Loucy (cell line): ENCODE results near the gene GLDN.

ENCODE experiments used
- H2AFZ ChIP-seq: fragments of 200-600 bp; sonication (generic); 2 replicates; pipeline ENCODE4 v1.6.0; 2016; ENCODE audit warnings: antibody characterized with exemption, mild to moderate bottlenecking, low read length, moderate library complexity
- H3F3A ChIP-seq: fragments of 200-600 bp; 2 replicates; pipeline ENCODE4 v1.6.0; 2016; ENCODE audit warnings: antibody characterized with exemption, low read depth, mild to moderate bottlenecking
- H3K27me3 ChIP-seq: fragments of 200-600 bp; sonication (generic); 2 replicates; pipeline ENCODE4 v1.6.1; 2014; ENCODE audit warnings: low read length, mild to moderate bottlenecking; ENCODE audit not compliant: insufficient read depth, poor library complexity, severe bottlenecking
- H3K36me3 ChIP-seq: fragments of 200-600 bp; sonication (generic); 2 replicates; pipeline ENCODE4 v1.6.1; 2016; ENCODE audit warnings: low read length; ENCODE audit not compliant: insufficient read depth
- H3K4me1 ChIP-seq: fragments of 200-600 bp; sonication (generic); 2 replicates; pipeline ENCODE4 v1.5.1; 2014; ENCODE audit warnings: low read length, mild to moderate bottlenecking; ENCODE audit not compliant: insufficient read depth, poor library complexity, severe bottlenecking
- H3K4me2 ChIP-seq: fragments of 200-600 bp; sonication (generic); 2 replicates; pipeline ENCODE4 v1.6.0; 2014; ENCODE audit warnings: antibody characterized with exemption, low read length, low read depth, mild to moderate bottlenecking; ENCODE audit not compliant: poor library complexity, severe bottlenecking
- H3K4me3 ChIP-seq: fragments of 200-600 bp; sonication (generic); 2 replicates; pipeline ENCODE4 v1.5.1; 2014; ENCODE audit warnings: low read length, mild to moderate bottlenecking, mixed read lengths; ENCODE audit not compliant: poor library complexity, severe bottlenecking
- H3K79me2 ChIP-seq: fragments of 200-600 bp; sonication (generic); 2 replicates; pipeline ENCODE4 v1.6.1; 2014; ENCODE audit warnings: low read length; ENCODE audit not compliant: insufficient read depth
- H3K9ac ChIP-seq: fragments of 200-600 bp; sonication (generic); 2 replicates; pipeline ENCODE4 v1.6.0; 2014; ENCODE audit warnings: mild to moderate bottlenecking, low read depth, low read length, moderate library complexity; ENCODE audit not compliant: poor library complexity, severe bottlenecking
- H3K9me2 ChIP-seq: fragments of 200-600 bp; sonication (generic); replicated peaks from 2 replicates; pipeline ENCODE4 v1.6.1; 2016; ENCODE audit warnings: low read depth, low read length, mixed read lengths
- H3K9me3 ChIP-seq: fragments of 200-600 bp; sonication (generic); 2 replicates; pipeline ENCODE4 v1.6.1; 2014; ENCODE audit warnings: mild to moderate bottlenecking, antibody characterized with exemption, low read length, low read depth; ENCODE audit not compliant: insufficient read depth
- H4K20me1 ChIP-seq: fragments of 200-600 bp; sonication (generic); 2 replicates; pipeline ENCODE4 v1.6.0; 2014; ENCODE audit warnings: antibody characterized with exemption, low read length, mild to moderate bottlenecking; ENCODE audit not compliant: insufficient read depth, poor library complexity, severe bottlenecking
- CTCF ChIP-seq: fragments of 200-600 bp; sonication (generic); conservative IDR thresholded peaks from 2 replicates; pipeline ENCODE4 v1.5.1; 2014; ENCODE audit warnings: mild to moderate bottlenecking, antibody characterized with exemption, low read length
- EZH2phosphoT487 ChIP-seq: fragments of 200-600 bp; IDR thresholded peaks from 2 replicates; pipeline ENCODE4 v1.6.1; 2018; ENCODE audit warnings: antibody characterized with exemption, mild to moderate bottlenecking, moderate library complexity, borderline replicate concordance

GLDN gene

DNA sequence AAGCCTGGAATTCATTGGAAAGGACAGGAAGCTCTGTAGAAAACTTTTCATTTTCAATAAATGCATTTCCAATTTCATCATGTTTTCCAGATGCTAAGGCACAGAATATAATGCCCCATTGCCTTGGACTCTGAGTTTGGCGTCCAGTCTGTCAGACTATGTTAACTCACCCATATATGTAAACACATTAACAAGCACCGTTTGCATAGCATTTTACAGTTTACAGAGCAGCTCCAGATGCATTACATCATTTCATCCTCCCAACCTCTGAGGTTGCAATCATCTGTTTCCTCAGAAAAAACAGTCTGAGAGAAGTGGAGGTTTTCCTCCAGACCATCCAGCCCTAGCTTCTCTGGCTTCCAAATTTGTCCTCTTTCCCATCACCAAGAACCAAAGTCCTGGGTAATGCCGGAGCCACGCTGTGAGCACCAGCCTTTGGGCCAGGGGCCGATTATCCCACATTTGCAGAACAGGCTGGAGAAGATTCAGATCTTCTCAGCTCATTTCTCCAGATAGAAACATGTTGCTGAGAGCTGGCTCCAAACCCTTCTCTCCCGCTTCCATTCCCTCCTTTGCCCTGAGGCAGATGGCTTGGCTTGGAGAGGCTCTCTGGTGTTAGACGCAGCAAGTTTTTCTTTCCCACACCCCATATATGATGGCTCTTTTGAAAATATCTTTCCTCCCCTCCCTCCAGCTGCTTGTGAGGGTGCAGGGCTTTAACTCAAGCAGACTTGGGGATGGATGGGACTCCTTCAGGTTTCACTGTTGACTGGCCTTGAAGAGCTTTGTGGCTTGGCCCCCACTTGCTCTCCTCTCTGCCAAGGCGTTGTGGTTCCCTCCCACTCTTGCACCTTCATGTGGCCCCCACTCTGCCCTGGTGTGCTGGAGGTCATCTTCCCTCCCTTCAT is 29.0 kb upstream of the GLDN start:
- Histone ChIP-seq H3K4me3 (no peak overlapping the region), H3K9ac (no peak overlapping the region), H3K9me3 (no peaks in the 10 kb centered on the region), H2AFZ (no peak overlapping the region), H3K4me1 (peaks cover 9% of the 10 kb centered on the region), H3K4me2 (no peak overlapping the region), H3K79me2 (no peaks in the 10 kb centered on the region), H3F3A (no peaks in the 10 kb centered on the region), H3K36me3 (no peaks in the 10 kb centered on the region), H3K27me3 (no peaks in the 10 kb centered on the region), H3K9me2 (no peaks in the 10 kb centered on the region), H4K20me1 (no peaks in the 10 kb centered on the region)
- TF ChIP-seq EZH2phosphoT487 = no peak
- TF ChIP-seq CTCF = no peak

- Histone ChIP-seq H3K4me1 (peaks cover 5% of the 10 kb centered on the region), H4K20me1 (no peaks in the 10 kb centered on the region), H3K9me2 (no peaks in the 10 kb centered on the region), H3K4me3 (no peak overlapping the region), H3K9me3 (no peaks in the 10 kb centered on the region), H3K4me2 (no peak overlapping the region), H3K36me3 (no peaks in the 10 kb centered on the region), H3F3A (no peaks in the 10 kb centered on the region), H2AFZ (no peak overlapping the region), H3K79me2 (no peaks in the 10 kb centered on the region), H3K27me3 (no peaks in the 10 kb centered on the region), H3K9ac (no peak overlapping the region)
- no peak for TF ChIP-seq EZH2phosphoT487
- TF ChIP-seq CTCF = no peak
These were observed 28.4 kb upstream of the GLDN start for GRCh38 chr15:51313074-51313393.

DNA sequence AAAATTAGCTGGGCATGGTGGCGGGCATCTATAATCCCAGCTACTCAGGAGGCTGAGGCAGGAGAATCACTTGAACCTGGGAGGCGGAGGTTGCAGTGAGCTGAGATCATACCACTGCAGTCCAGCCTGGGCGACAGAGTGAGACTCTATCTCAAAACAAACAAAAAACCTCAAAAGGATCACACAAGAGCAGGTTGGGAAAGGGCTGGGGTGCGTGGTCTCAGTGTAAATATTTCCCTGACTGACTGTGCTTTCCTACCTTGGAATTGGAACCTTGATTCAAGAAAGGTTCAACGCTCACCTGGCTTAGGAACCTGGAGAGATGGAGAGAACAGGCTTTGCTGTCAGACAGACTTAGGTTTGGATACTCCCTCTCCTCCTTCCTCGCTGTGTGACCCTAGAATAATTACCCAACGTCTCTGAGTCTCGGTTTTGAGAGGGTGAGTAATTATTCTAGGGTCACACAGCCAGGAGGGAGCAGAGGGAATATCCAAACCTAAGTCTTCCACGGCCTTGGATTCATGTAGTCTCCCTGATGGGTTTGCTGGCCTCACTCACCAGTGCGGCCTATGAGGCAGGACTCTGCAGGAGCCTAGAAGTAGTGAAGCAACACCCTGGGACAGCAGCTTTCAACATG is 27.7 kb upstream of the GLDN start:
- no peak for TF ChIP-seq EZH2phosphoT487
- no peaks in the 10 kb centered on the region for H3K27me3 ChIP-seq
- H3K9me3 ChIP-seq = no peaks in the 10 kb centered on the region
- H3K4me1 ChIP-seq = peaks cover 5% of the 10 kb centered on the region
- H3K4me2 ChIP-seq = no peak overlapping the region
- no peaks in the 10 kb centered on the region for H3F3A ChIP-seq
- H2AFZ ChIP-seq = no peak overlapping the region
- H3K4me3 ChIP-seq = no peak overlapping the region
- no peak overlapping the region for H3K9ac ChIP-seq
- no peaks in the 10 kb centered on the region for H3K79me2 ChIP-seq
- no peaks in the 10 kb centered on the region for H4K20me1 ChIP-seq
- H3K9me2 ChIP-seq = no peaks in the 10 kb centered on the region
- H3K36me3 ChIP-seq = no peaks in the 10 kb centered on the region
